Glomerular visceral epithelial cell (primary cell): ENCODE data around the gene DSCAM.
"Not testable (repeated sequence)": the region's sequence is repeated elsewhere in the genome, so short reads cannot be mapped to it uniquely, and the experiment has no call there.

ENCODE experiments used
- DNase-seq: peaks from one replicate; pipeline ENCODE4 v3.0.0-alpha.2; 2016; ENCODE audit errors: extremely low spot score

Gene DSCAM

GRCh38 chr21:40052276-40052675 is 794.7 kb downstream of the DSCAM start:
- DNase-seq: no peak

- DNase-seq: no peak
Measured at GRCh38 chr21:40051801-40052200, 795.2 kb downstream of the DSCAM start.

- no peak for DNase-seq
Measured at GRCh38 chr21:40049931-40050290, 797.0 kb downstream of the DSCAM start.

- no peak for DNase-seq
Measured at GRCh38 chr21:40049031-40049930, 797.7 kb downstream of the DSCAM start.

GRCh38 chr21:40047993-40048730 is 798.8 kb downstream of the DSCAM start:
- DNase-seq: no peak

GRCh38 chr21:40047211-40047610 is 799.7 kb downstream of the DSCAM start:
- no peak for DNase-seq

GRCh38 chr21:40043866-40044265 is 803.1 kb downstream of the DSCAM start:
- no peak for DNase-seq

GRCh38 chr21:40043423-40043822 is 803.5 kb downstream of the DSCAM start:
- DNase-seq: no peak

GRCh38 chr21:40041446-40041845 is 805.5 kb downstream of the DSCAM start:
- DNase-seq: no peak

- not testable (repeated sequence) for DNase-seq
Measured at GRCh38 chr21:40033156-40033782, 813.7 kb downstream of the DSCAM start.

GRCh38 chr21:40029888-40030287 is 817.1 kb downstream of the DSCAM start:
- DNase-seq: no peak

- not testable (repeated sequence) for DNase-seq
Measured at GRCh38 chr21:40028393-40028792, 818.6 kb downstream of the DSCAM start.

- no peak for DNase-seq
Measured at GRCh38 chr21:40021558-40022351, 825.2 kb downstream of the DSCAM start.

GRCh38 chr21:40020651-40021050 is 826.3 kb downstream of the DSCAM start:
- no peak for DNase-seq

GRCh38 chr21:40018871-40019475 is 828.0 kb downstream of the DSCAM start:
- no peak for DNase-seq

- DNase-seq: no peak
Measured at GRCh38 chr21:40016667-40017066, 830.3 kb downstream of the DSCAM start.

GRCh38 chr21:40016234-40016633 is 830.7 kb downstream of the DSCAM start:
- DNase-seq: no peak

- no peak for DNase-seq
Measured at GRCh38 chr21:40015818-40016217, 831.1 kb downstream of the DSCAM start.

GRCh38 chr21:40014394-40014793 is 832.6 kb downstream of the DSCAM start:
- no peak for DNase-seq

GRCh38 chr21:40013001-40013735 is 833.8 kb downstream of the DSCAM start:
- no peak for DNase-seq

- DNase-seq: no peak
Measured at GRCh38 chr21:40011371-40011770, 835.6 kb downstream of the DSCAM start.
